Gastroesophageal sphincter (tissue), 4 donors: ENCODE measurements around the gene SAMD4A. TPM values are rescaled to one million over a fixed set of nuclear protein-coding genes. Genes with fewer than 3 reads are reported as not detected.

Source experiments
- ATAC-seq: fragments of 150-250 bp; one replicate; pipeline ENCODE4 v1.9.1; 2016; ENCODE audit warnings: mild to moderate bottlenecking, moderate library complexity
- H3K27ac ChIP-seq, 4 donors: fragments of 200-600 bp; sonication (generic) in 3 of 4; 1 replicate in 3 of 4; 2 replicates in 1 of 4; pipeline ENCODE4 v1.5.1; 2016 to 2019
- H3K27me3 ChIP-seq: fragments of 200-600 bp; sonication (generic); one replicate; pipeline ENCODE4 v1.5.1; 2019
- H3K36me3 ChIP-seq, 2 donors: fragments of 200-600 bp; sonication (generic); one replicate each; pipeline ENCODE4 v1.5.1; 2019; ENCODE audit warnings: control low read depth in 1 of 2
- H3K4me1 ChIP-seq, 3 donors: fragments of 200-600 bp; sonication (generic); 1 replicate in 2 of 3; 2 replicates in 1 of 3; pipeline ENCODE4 v1.5.1; 2016 to 2019; ENCODE audit warnings: control low read depth in 2 of 3
- H3K4me3 ChIP-seq, 2 donors: fragments of 200-600 bp; sonication (generic); one replicate each; pipeline ENCODE4 v1.5.1; 2019; ENCODE audit warnings: mild to moderate bottlenecking in 1 of 2, moderate library complexity in 1 of 2
- H3K9me3 ChIP-seq, 3 donors: fragments of 200-600 bp; sonication (generic); one replicate each; pipeline ENCODE4 v1.5.1; 2017 to 2019; ENCODE audit warnings: control low read depth in 2 of 3
- CTCF ChIP-seq, 4 experiments: fragments of 200-600 bp in 2 of 4; fragments of 450-650 bp in 2 of 4; sonication (generic) in 1 of 4; IDR thresholded peaks; one replicate each; pipeline ENCODE4 v1.5.1; 2017 to 2019; ENCODE audit warnings: antibody characterized with exemption in 4 of 4, mild to moderate bottlenecking in 2 of 4, moderate library complexity in 2 of 4
- EP300 ChIP-seq: sonication (generic); formaldehyde crosslinking; IDR thresholded peaks from one replicate; pipeline ENCODE4 v1.6.1; 2017; ENCODE audit warnings: antibody characterized with exemption, mild to moderate bottlenecking
- POLR2A ChIP-seq, 2 donors: fragments of 450-650 bp; IDR thresholded peaks; one replicate each; pipeline ENCODE4 v1.6.1; 2017; ENCODE audit warnings: antibody characterized with exemption in 2 of 2, mild to moderate bottlenecking in 2 of 2, moderate library complexity in 1 of 2
- POLR2AphosphoS5 ChIP-seq: sonication (generic); formaldehyde crosslinking; IDR thresholded peaks from one replicate; pipeline ENCODE4 v1.6.1; 2017; ENCODE audit warnings: antibody characterized with exemption
- WGBS, 2 donors: methylation state at CpG; one replicate each; pipeline ENCODE4 v1.1.5; 2018; ENCODE audit warnings: low coverage in 1 of 2; 5-methylcytosine and 5-hydroxymethylcytosine counted together
- total RNA-seq, 4 donors: library from RNA; depleted of rRNA; stranded (reverse); fragments of >200 nt; gene quantifications; one replicate each; pipeline ENCODE4 v1.1.0, GENCODE V29; 2016

The SAMD4A gene
- total RNA-seq, 4 donors from 2014 or later: 65.2 to 163 (median 89.7) TPM

- H3K9me3 ChIP-seq: no peaks in the 10 kb centered on the region
- H3K4me3 ChIP-seq: no peak overlapping the region
- H3K4me1 ChIP-seq: peaks cover 2 to 24% (median 8%) of the 10 kb centered on the region in 3 donors
- no peak for TF ChIP-seq EP300
- TF ChIP-seq POLR2A (IDR thresholded peaks at IDR 0.05): no peak
- no peak for TF ChIP-seq POLR2AphosphoS5
- no peak for TF ChIP-seq CTCF (IDR thresholded peaks at IDR 0.05)
- 81 to 90% methylated on average over 1 of the region's 1 CpG for WGBS, 2 donors
- H3K27me3 ChIP-seq: no peaks in the 10 kb centered on the region
- no peak overlapping the region for H3K27ac ChIP-seq
- ATAC-seq: no peak
- no peaks in the 10 kb centered on the region for H3K36me3 ChIP-seq
These were observed 24.5 kb downstream of the SAMD4A start for GRCh38 chr14:54591461-54591860.

- Histone ChIP-seq H3K9me3 (no peaks in the 10 kb centered on the region), H3K4me1 (peaks cover 2 to 24% (median 8%) of the 10 kb centered on the region in 3 donors), H3K27ac (no peak overlapping the region), H3K27me3 (no peaks in the 10 kb centered on the region), H3K4me3 (no peak overlapping the region), H3K36me3 (no peaks in the 10 kb centered on the region)
- no peak for ATAC-seq
- WGBS, 2 donors: 54 to 69% methylated on average over 2 to 4 of the region's 4 CpGs
- TF ChIP-seq EP300 (no peak), POLR2A (IDR thresholded peaks at IDR 0.05) (no peak), POLR2AphosphoS5 (no peak), CTCF (IDR thresholded peaks at IDR 0.05) (no peak)
These were observed 24.9 kb downstream of the SAMD4A start for GRCh38 chr14:54591866-54592265.

- H3K4me1 ChIP-seq: peaks cover 2 to 24% (median 8%) of the 10 kb centered on the region in 3 donors
- no peaks in the 10 kb centered on the region for H3K27me3 ChIP-seq
- no peak overlapping the region for H3K4me3 ChIP-seq
- WGBS, 2 donors: 64% methylated on average over 1 of the region's 1 CpG; no CpG with 5 or more reads in 1 of the 2 donors
- no peak for ATAC-seq
- no peaks in the 10 kb centered on the region for H3K9me3 ChIP-seq
- TF ChIP-seq POLR2A (IDR thresholded peaks at IDR 0.05): no peak
- TF ChIP-seq CTCF (IDR thresholded peaks at IDR 0.05): no peak
- TF ChIP-seq EP300: no peak
- no peak for TF ChIP-seq POLR2AphosphoS5
- no peak overlapping the region for H3K27ac ChIP-seq
- no peaks in the 10 kb centered on the region for H3K36me3 ChIP-seq
These were observed 26.9 kb downstream of the SAMD4A start for GRCh38 chr14:54593860-54594259.

GRCh38 chr14:54594537-54594936, 27.6 kb downstream of the SAMD4A start:
- Histone ChIP-seq H3K4me3 (no peak overlapping the region), H3K27ac (no peak overlapping the region), H3K36me3 (no peaks in the 10 kb centered on the region), H3K27me3 (no peaks in the 10 kb centered on the region), H3K4me1 (peaks cover 2 to 27% (median 8%) of the 10 kb centered on the region in 3 donors), H3K9me3 (no peaks in the 10 kb centered on the region)
- TF ChIP-seq EP300 (no peak), POLR2A (IDR thresholded peaks at IDR 0.05) (no peak), CTCF (IDR thresholded peaks at IDR 0.05) (no peak), POLR2AphosphoS5 (no peak)
- WGBS, 2 donors: 64 to 73% methylated on average over 1 of the region's 1 CpG
- ATAC-seq: no peak

GRCh38 chr14:54597795-54598443, 31.0 kb downstream of the SAMD4A start:
- no peaks in the 10 kb centered on the region for H3K36me3 ChIP-seq
- ATAC-seq: no peak
- H3K27me3 ChIP-seq: no peaks in the 10 kb centered on the region
- peaks cover 0 to 30% (median 12%) of the 10 kb centered on the region in 3 donors for H3K4me1 ChIP-seq
- 83 to 91% methylated on average over 4 to 5 of the region's 5 CpGs for WGBS, 2 donors
- no peaks in the 10 kb centered on the region for H3K9me3 ChIP-seq
- no peak overlapping the region for H3K27ac ChIP-seq
- TF ChIP-seq CTCF (IDR thresholded peaks at IDR 0.05): no peak
- no peak for TF ChIP-seq POLR2A (IDR thresholded peaks at IDR 0.05)
- no peak for TF ChIP-seq EP300
- TF ChIP-seq POLR2AphosphoS5: no peak
- H3K4me3 ChIP-seq: no peak overlapping the region
